Endodermal cell (in vitro differentiated cells): Measurements from ENCODE around the gene CGRRF1. TPM values are rescaled to one million over a fixed set of nuclear protein-coding genes. Genes with fewer than 3 reads are reported as not detected.

Experiments used
- DNase-seq: peaks from one replicate; pipeline ENCODE4 v3.0.0-alpha.2; 2017
- H3K27ac ChIP-seq: 2 replicates; pipeline ENCODE4 v1.5.1; 2013; ENCODE audit warnings: mild to moderate bottlenecking, low read depth, low read length, moderate library complexity
- H3K27me3 ChIP-seq: 2 replicates; pipeline ENCODE4 v1.6.1; 2013; ENCODE audit warnings: mild to moderate bottlenecking, low read length, moderate library complexity; ENCODE audit not compliant: insufficient read depth, control insufficient read depth, poor library complexity, severe bottlenecking
- H3K36me3 ChIP-seq: 2 replicates; pipeline ENCODE4 v1.7.0; 2013; ENCODE audit warnings: mild to moderate bottlenecking, low read length, moderate library complexity; ENCODE audit not compliant: control insufficient read depth, insufficient read depth
- H3K4me1 ChIP-seq: one replicate; pipeline ENCODE4 v1.7.0; 2013; ENCODE audit warnings: low read length; ENCODE audit not compliant: control insufficient read depth, insufficient read depth
- H3K4me3 ChIP-seq: 2 replicates; pipeline ENCODE4 v1.5.1; 2013; ENCODE audit warnings: mild to moderate bottlenecking, low read length, moderate library complexity
- H3K9ac ChIP-seq: 2 replicates; pipeline ENCODE4 v1.6.1; 2013; ENCODE audit warnings: mild to moderate bottlenecking, low read length, moderate library complexity; ENCODE audit not compliant: poor library complexity, severe bottlenecking; ENCODE audit errors: extremely low read depth
- H3K9me3 ChIP-seq: 2 replicates; pipeline ENCODE4 v1.6.1; 2013; ENCODE audit warnings: mild to moderate bottlenecking, low read length, moderate library complexity; ENCODE audit not compliant: control insufficient read depth
- H3K27ac Mint-ChIP-seq: 2 replicates; pipeline ENCODE4 v1.8.0; 2020; ENCODE audit warnings: mixed read lengths
- H3K27me3 Mint-ChIP-seq: 2 replicates; pipeline ENCODE4 v1.8.0; 2021; ENCODE audit warnings: mild to moderate bottlenecking, mixed read lengths; ENCODE audit not compliant: insufficient read depth
- H3K36me3 Mint-ChIP-seq: 2 replicates; pipeline ENCODE4 v1.8.0; 2020; ENCODE audit warnings: low read depth, mixed read lengths
- H3K4me1 Mint-ChIP-seq: 2 replicates; pipeline ENCODE4 v1.8.0; 2020; ENCODE audit warnings: mixed read lengths
- H3K4me3 Mint-ChIP-seq: 2 replicates; pipeline ENCODE4 v1.8.0; 2020; ENCODE audit warnings: mild to moderate bottlenecking, moderate library complexity, mixed read lengths
- H3K9me3 Mint-ChIP-seq: 2 replicates; pipeline ENCODE4 v1.8.0; 2020; ENCODE audit warnings: mild to moderate bottlenecking, mixed read lengths
- WGBS, 2 experiments: methylation state at CpG; one replicate each; pipeline versions ENCODE4 v1.1.5 to v1.1.7; 2013; ENCODE audit warnings: missing lambda C conversion rate in 2 of 2, mixed read lengths in 1 of 2; ENCODE audit not compliant: insufficient coverage in 1 of 2, insufficient read length in 1 of 2; 5-methylcytosine and 5-hydroxymethylcytosine counted together
- total RNA-seq, 2 donors: library from RNA; stranded (reverse); fragmentation: NEBNext Ultra II Directional in 1 of 2; extraction: Animal tissue kit (Norgen Biotek cat#: 25700) in 1 of 2; gene quantifications; 2 replicates in 1 of 2; 3 replicates in 1 of 2; pipeline ENCODE4 v1.2.1, GENCODE V29; 2021
- TF ChIP-seq, protein P1 (sequence below): fragments of 200-600 bp; sonication (generic); conservative IDR thresholded peaks from 2 replicates; pipeline ENCODE4 v1.5.0; 2021; ENCODE audit warnings: antibody characterized with exemption, mild to moderate bottlenecking

CGRRF1 gene
- total RNA-seq, 2 donors from 2014 or later, result 17.8 to 19.3 TPM

DNA sequence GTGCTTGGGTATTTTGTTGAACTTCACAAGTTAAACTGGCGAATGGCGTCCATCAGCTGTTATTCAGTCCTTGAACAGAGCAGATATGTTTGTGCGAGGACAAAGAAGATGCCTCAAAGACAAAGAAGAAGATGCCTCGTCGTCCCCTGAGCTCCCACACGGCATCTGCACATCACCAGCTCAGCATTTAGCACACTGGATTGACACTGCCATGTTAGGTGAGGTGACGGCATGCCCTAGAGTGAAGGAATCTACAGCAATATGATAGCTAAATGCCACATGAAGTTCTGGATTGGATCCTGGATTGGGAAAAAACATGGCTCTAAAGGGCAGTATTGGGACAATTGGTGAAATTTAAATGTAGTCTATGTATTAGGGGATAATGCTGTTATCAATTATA lies 72.6 kb downstream of the CGRRF1 start:
- H3K27ac ChIP-seq, result no peak overlapping the region
- WGBS, 2 experiments, result 92 to 100% methylated on average over 5 to 7 of the region's 7 CpGs
- TF ChIP-seq, protein P1, sequence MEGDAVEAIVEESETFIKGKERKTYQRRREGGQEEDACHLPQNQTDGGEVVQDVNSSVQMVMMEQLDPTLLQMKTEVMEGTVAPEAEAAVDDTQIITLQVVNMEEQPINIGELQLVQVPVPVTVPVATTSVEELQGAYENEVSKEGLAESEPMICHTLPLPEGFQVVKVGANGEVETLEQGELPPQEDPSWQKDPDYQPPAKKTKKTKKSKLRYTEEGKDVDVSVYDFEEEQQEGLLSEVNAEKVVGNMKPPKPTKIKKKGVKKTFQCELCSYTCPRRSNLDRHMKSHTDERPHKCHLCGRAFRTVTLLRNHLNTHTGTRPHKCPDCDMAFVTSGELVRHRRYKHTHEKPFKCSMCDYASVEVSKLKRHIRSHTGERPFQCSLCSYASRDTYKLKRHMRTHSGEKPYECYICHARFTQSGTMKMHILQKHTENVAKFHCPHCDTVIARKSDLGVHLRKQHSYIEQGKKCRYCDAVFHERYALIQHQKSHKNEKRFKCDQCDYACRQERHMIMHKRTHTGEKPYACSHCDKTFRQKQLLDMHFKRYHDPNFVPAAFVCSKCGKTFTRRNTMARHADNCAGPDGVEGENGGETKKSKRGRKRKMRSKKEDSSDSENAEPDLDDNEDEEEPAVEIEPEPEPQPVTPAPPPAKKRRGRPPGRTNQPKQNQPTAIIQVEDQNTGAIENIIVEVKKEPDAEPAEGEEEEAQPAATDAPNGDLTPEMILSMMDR, result no peak
- Mint-ChIP-seq H3K36me3 (peaks cover 10% of the 10 kb centered on the region), H3K4me1 (no peaks in the 10 kb centered on the region), H3K9me3 (peaks cover 8% of the 10 kb centered on the region), H3K4me3 (no peak overlapping the region), H3K27ac (no peak overlapping the region), H3K27me3 (no peaks in the 10 kb centered on the region)
- H3K27me3 ChIP-seq, result no peaks in the 10 kb centered on the region
- H3K9me3 ChIP-seq, result no peaks in the 10 kb centered on the region
- H3K36me3 ChIP-seq, result no peaks in the 10 kb centered on the region
- H3K4me1 ChIP-seq, result no peaks in the 10 kb centered on the region
- no peak for DNase-seq
- H3K4me3 ChIP-seq, result no peak overlapping the region
- no peak overlapping the region for H3K9ac ChIP-seq

DNA sequence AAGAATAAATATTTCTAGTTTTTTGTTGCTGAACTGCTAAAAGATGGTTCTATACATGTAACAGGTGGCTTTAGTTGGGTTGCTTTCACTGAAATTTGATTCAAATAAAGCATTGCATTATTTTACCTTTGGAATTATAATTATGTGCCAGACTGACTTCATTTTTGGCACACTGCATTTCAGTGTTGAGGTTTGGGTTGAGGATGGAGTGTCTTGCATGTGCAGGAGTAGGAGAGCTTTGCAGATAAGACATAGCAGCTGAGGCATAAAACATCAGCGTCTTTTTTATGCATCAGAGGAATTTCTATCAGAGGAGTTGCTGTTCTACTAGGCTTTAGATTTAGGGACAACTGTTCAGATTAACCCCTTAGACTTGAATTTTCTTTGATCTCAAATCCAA lies 74.4 kb downstream of the CGRRF1 start:
- Histone ChIP-seq H3K9me3 (no peaks in the 10 kb centered on the region), H3K4me1 (no peaks in the 10 kb centered on the region), H3K4me3 (no peak overlapping the region), H3K9ac (no peak overlapping the region), H3K27ac (no peak overlapping the region), H3K27me3 (no peaks in the 10 kb centered on the region), H3K36me3 (no peaks in the 10 kb centered on the region)
- TF ChIP-seq, protein P1, result no peak
- DNase-seq, result no peak
- Mint-ChIP-seq H3K4me3 (no peak overlapping the region), H3K27ac (no peak overlapping the region), H3K36me3 (peaks cover 10% of the 10 kb centered on the region), H3K4me1 (no peaks in the 10 kb centered on the region), H3K9me3 (peaks cover 8% of the 10 kb centered on the region), H3K27me3 (no peaks in the 10 kb centered on the region)
- WGBS, 2 experiments, result 100% methylated on average over 1 of the region's 1 CpG

DNA sequence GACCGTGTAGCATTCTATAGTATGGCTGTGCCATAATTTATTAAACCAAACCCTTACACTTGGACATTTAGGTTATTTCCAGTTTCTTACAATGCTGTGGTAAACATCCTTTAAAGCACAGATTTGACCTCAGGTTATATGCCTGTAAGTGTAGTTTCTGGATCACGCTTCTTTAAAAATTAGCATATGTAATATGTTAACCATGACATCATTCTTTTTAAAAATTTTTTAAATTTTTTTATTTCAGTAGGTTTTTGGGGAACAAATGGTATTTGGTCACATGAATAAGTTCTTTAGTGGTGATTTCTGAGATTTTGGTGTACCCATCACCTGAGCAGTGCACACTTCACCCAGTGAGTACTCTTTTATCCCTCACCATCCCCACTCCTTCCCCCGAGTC lies 75.5 kb downstream of the CGRRF1 start:
- no peak for DNase-seq
- Histone ChIP-seq H3K27me3 (no peaks in the 10 kb centered on the region), H3K9ac (no peak overlapping the region), H3K27ac (no peak overlapping the region), H3K36me3 (no peaks in the 10 kb centered on the region), H3K9me3 (no peaks in the 10 kb centered on the region), H3K4me3 (no peak overlapping the region), H3K4me1 (no peaks in the 10 kb centered on the region)
- 97 to 100% methylated on average over 1 to 2 of the region's 3 CpGs for whole genome bisulfite sequencing, 2 experiments
- Mint-ChIP-seq H3K4me3 (no peak overlapping the region), H3K9me3 (peaks cover 8% of the 10 kb centered on the region), H3K27me3 (no peaks in the 10 kb centered on the region), H3K27ac (no peak overlapping the region), H3K4me1 (no peaks in the 10 kb centered on the region), H3K36me3 (peaks cover 10% of the 10 kb centered on the region)
- TF ChIP-seq, protein P1, result no peak

Other genes with a start within 250 kb of the CGRRF1 start
- 10 to 100 TPM; 31.5 to 39.8 TPM for gene CDKN3, start 112.9 kb upstream of the CGRRF1 start, total RNA-seq
- 10 to 100 TPM; 77.9 to 82.7 TPM for gene CNIH1, start 68.5 kb upstream of the CGRRF1 start, total RNA-seq
- gene GMFB, start 20.9 kb upstream of the CGRRF1 start, total RNA-seq, result 10 to 100 TPM; 86.2 to 96.5 TPM
- 1 to 10 TPM; 1.9 to 8.0 TPM for gene SAMD4A, start 57.2 kb downstream of the CGRRF1 start, total RNA-seq